A549 (cell line): Measurements from ENCODE around the gene FBXW9. TPM values are rescaled to one million over a fixed set of nuclear protein-coding genes. Genes with fewer than 3 reads are reported as not detected.

Experiments
- ATAC-seq, 2 experiments: fragments of 200-7000 bp in 1 of 2; fragments of >200 bp in 1 of 2; cut with Nextera tagmentation in 1 of 2; cut with Tn5 transposase in 1 of 2; 3 replicates each; pipeline versions ENCODE4 v1.8.0 to v1.9.1; 2018 to 2020; ENCODE audit warnings: mild to moderate bottlenecking in 1 of 2, moderate library complexity in 1 of 2
- CTCF ChIA-PET: fragments of 300-600 bp; sonication (Branson Sonifier 250); formaldehyde crosslinking; extraction: SDS; loops from one replicate; lab custom pipeline; 2021; ENCODE audit warnings: antibody characterized with exemption, inconsistent platforms; lab: Yijun Ruan, JAX
- POLR2A ChIA-PET: fragments of 350-600 bp; formaldehyde crosslinking; extraction: SDS; loops from one replicate; lab custom pipeline; 2021; ENCODE audit warnings: antibody characterized with exemption, inconsistent platforms; lab: Yijun Ruan, JAX
- DNase-seq, 2 experiments: peaks; one replicate each; pipeline versions ENCODE4 v3.0.0 to v3.0.0-alpha.2; 2011 to 2016; ENCODE audit warnings: low read depth in 1 of 2, low spot score in 1 of 2
- FAIRE-seq: peaks from 2 replicates; lab custom pipeline; 2011; peaks lifted over from hg19 to GRCh38; lab: Jason Lieb, UNC
- H3K27ac ChIP-seq, 2 experiments: fragments of >200 bp; sonication (Bioruptor Twin); formaldehyde crosslinking; 3 replicates each; pipeline ENCODE4 v1.5.1; 2016 to 2017
- H3K4me1 ChIP-seq: fragments of >200 bp; sonication (Bioruptor Twin); formaldehyde crosslinking; 3 replicates; pipeline ENCODE4 v1.6.1; 2016
- H3K4me2 ChIP-seq: fragments of >200 bp; sonication (Bioruptor Twin); formaldehyde crosslinking; 3 replicates; pipeline ENCODE4 v1.6.1; 2016
- H3K4me3 ChIP-seq: fragments of >200 bp; sonication (Bioruptor Twin); formaldehyde crosslinking; 3 replicates; pipeline ENCODE4 v1.5.1; 2016
- H3K9me3 ChIP-seq: fragments of >200 bp; sonication (Bioruptor Twin); formaldehyde crosslinking; 3 replicates; pipeline ENCODE4 v1.6.1; 2016
- ATOH8 ChIP-seq: fragments of 250-450 bp; sonication (Bioruptor Pico); IDR thresholded peaks from 2 replicates; pipeline ENCODE4 v1.5.0; 2020; ENCODE audit warnings: low read depth, mild to moderate bottlenecking, moderate library complexity
- CBX2 ChIP-seq: fragments of 200-600 bp; sonication (generic); IDR thresholded peaks from 2 replicates; pipeline ENCODE4 v1.6.1; 2016; ENCODE audit warnings: low read depth, mild to moderate bottlenecking, borderline replicate concordance
- CBX8 ChIP-seq: fragments of 200-600 bp; sonication (generic); IDR thresholded peaks from 2 replicates; pipeline ENCODE4 v1.6.1; 2016
- CHD2 ChIP-seq: fragments of 150-350 bp; IDR thresholded peaks from 2 replicates; pipeline ENCODE4 v1.6.1; 2014; ENCODE audit warnings: low read length; ENCODE audit not compliant: partially characterized antibody
- EHMT2 ChIP-seq: fragments of 200-600 bp; sonication (generic); IDR thresholded peaks from 2 replicates; pipeline ENCODE4 v1.6.1; 2016; ENCODE audit warnings: antibody characterized with exemption, low read depth, mild to moderate bottlenecking, moderate library complexity
- FOSL2 ChIP-seq, 2 experiments: fragments of 450-650 bp in 1 of 2; fragments of >200 bp in 1 of 2; sonication (Bioruptor Twin) in 1 of 2; formaldehyde crosslinking; IDR thresholded peaks; 2 replicates each; pipeline versions ENCODE4 v1.5.0 to v1.6.1; 2016 to 2020; ENCODE audit warnings: mild to moderate bottlenecking in 1 of 2, moderate library complexity in 1 of 2
- FOXS1 ChIP-seq: fragments of 250-450 bp; sonication (Bioruptor Pico); IDR thresholded peaks from 2 replicates; pipeline ENCODE4 v1.5.0; 2020; ENCODE audit warnings: mild to moderate bottlenecking, moderate library complexity
- HDAC2 ChIP-seq: fragments of 200-600 bp; sonication (generic); IDR thresholded peaks from 2 replicates; pipeline ENCODE4 v1.6.1; 2016
- HES2 ChIP-seq: fragments of >200 bp; sonication (Bioruptor Twin); formaldehyde crosslinking; IDR thresholded peaks from 2 replicates; pipeline ENCODE4 v1.6.1; 2016
- HMGXB4 ChIP-seq: fragments of 250-450 bp; sonication (Bioruptor Pico); IDR thresholded peaks from 2 replicates; pipeline ENCODE4 v1.5.0; 2021; ENCODE audit warnings: mild to moderate bottlenecking, moderate library complexity, borderline replicate concordance
- JUN ChIP-seq, 2 experiments: fragments of >200 bp; sonication (Bioruptor Twin); formaldehyde crosslinking; IDR thresholded peaks; 2 replicates in 1 of 2; 3 replicates in 1 of 2; pipeline ENCODE4 v1.6.1; 2016 to 2017
- KDM5A ChIP-seq: fragments of 200-600 bp; sonication (generic); IDR thresholded peaks from 2 replicates; pipeline ENCODE4 v1.6.1; 2016; ENCODE audit warnings: antibody characterized with exemption, mild to moderate bottlenecking
- MAX ChIP-seq: IDR thresholded peaks from 2 replicates; pipeline ENCODE4 v1.6.1; 2012
- MAZ ChIP-seq: fragments of 150-350 bp; IDR thresholded peaks from 2 replicates; pipeline ENCODE4 v1.6.1; 2014; ENCODE audit warnings: antibody characterized with exemption, low read depth, low read length, borderline replicate concordance
- MYC ChIP-seq: IDR thresholded peaks from 2 replicates; pipeline ENCODE4 v1.6.1; 2012; ENCODE audit warnings: mild to moderate bottlenecking, inconsistent platforms, low read length, improper control_type of control experiment, borderline replicate concordance
- NFE2L2 ChIP-seq: fragments of 150-350 bp; conservative IDR thresholded peaks from 2 replicates; pipeline ENCODE4 v1.6.1; 2014; ENCODE audit warnings: low read length
- POLR2AphosphoS2 ChIP-seq: conservative IDR thresholded peaks from 2 replicates; pipeline ENCODE4 v1.6.1; 2012; ENCODE audit warnings: low read length, improper control_type of control experiment, inconsistent platforms
- RAD21 ChIP-seq, 2 experiments: fragments of >200 bp in 1 of 2; sonication (Bioruptor Twin) in 1 of 2; formaldehyde crosslinking in 1 of 2; IDR thresholded peaks in 1 of 2; conservative IDR thresholded peaks in 1 of 2; 2 replicates in 1 of 2; 3 replicates in 1 of 2; pipeline ENCODE4 v1.6.1; 2012 to 2018; ENCODE audit warnings: inconsistent platforms in 1 of 2
- SMC3 ChIP-seq: fragments of >200 bp; sonication (Bioruptor Twin); formaldehyde crosslinking; IDR thresholded peaks from 3 replicates; pipeline ENCODE4 v1.6.1; 2018; ENCODE audit warnings: inconsistent platforms
- TFCP2L1 ChIP-seq: fragments of 250-450 bp; sonication (Bioruptor Pico); IDR thresholded peaks from 2 replicates; pipeline ENCODE4 v1.5.0; 2021; ENCODE audit warnings: mild to moderate bottlenecking
- USF2 ChIP-seq: fragments of 450-650 bp; IDR thresholded peaks from 2 replicates; pipeline ENCODE4 v1.6.1; 2014; ENCODE audit warnings: antibody characterized with exemption
- ZSCAN20 ChIP-seq: fragments of 250-450 bp; sonication (Bioruptor Pico); IDR thresholded peaks from 2 replicates; pipeline ENCODE4 v1.8.0; 2022; ENCODE audit warnings: mild to moderate bottlenecking, moderate library complexity
- WGBS: methylation state at CpG from one replicate; pipeline ENCODE4 v1.1.6; 2017; ENCODE audit errors: missing lambda C conversion rate; 5-methylcytosine and 5-hydroxymethylcytosine counted together
- polyA plus RNA-seq, 4 experiments: library from polyadenylated mRNA; depleted of rRNA in 3 of 4; stranded (reverse); fragments of >200 nt; fragmentation: RNase III in 1 of 4; extraction: RNeasy Plus Mini Kit Qiagen cat#74134 plus additional on column Dnase treatment in 1 of 4; gene quantifications; 2 replicates in 3 of 4; 3 replicates in 1 of 4; pipeline ENCODE4 v1.2.3, GENCODE V29; 2011 to 2017

Gene FBXW9
- polyA plus RNA-seq, 2 of the 4 experiments (the other 2 are of a cell fraction): 5.7 to 8.0 TPM

- FAIRE-seq: no peak
- no peak for ATAC-seq
- Histone ChIP-seq H3K4me1 (peaks cover 18% of the 10 kb centered on the region; the same call in 2 of the 3 replicates), H3K4me2 (no peak overlapping the region), H3K27ac (no peak overlapping the region), H3K4me3 (no peak overlapping the region), H3K9me3 (no peaks in the 10 kb centered on the region)
- 95% methylated on average over 24 of the region's 24 CpGs for WGBS
- TF ChIP-seq NFE2L2 (no peak), TFCP2L1 (no peak), JUN (IDR thresholded peaks at IDR 0.05) (no peak), MAZ (no peak), POLR2AphosphoS2 (no peak), HES2 (no peak), KDM5A (no peak), ZSCAN20 (CRISPR knock-in tag) (no peak), USF2 (no peak), ATOH8 (CRISPR knock-in tag) (no peak), RAD21 (conservative IDR thresholded peaks at IDR 0.05 in 1 of 2, IDR thresholded peaks at IDR 0.05 in 1 of 2) (no peak)
- no peak for DNase-seq
- POLR2A ChIA-PET: no interaction called here
- CTCF ChIA-PET: interaction anchor here (1.1 to 38.2 kb wide), 3 partner anchors 38 to 65 kb away, joined by 3 to 725 read pairs (median 14); partner anchors contain the start of gene HOOK2
Measured at GRCh38 chr19:12731337-12731736, 34.9 kb upstream of the FBXW9 start.

GRCh38 chr19:12730064-12730463 is 33.6 kb upstream of the FBXW9 start:
- TF ChIP-seq HDAC2 (no peak), MYC (no peak)
- ATAC-seq: no peak
- no peak for DNase-seq
- FAIRE-seq: no peak
- peaks cover 15% of the 10 kb centered on the region; the same call in 2 of the 3 replicates for H3K4me1 ChIP-seq
- ChIA-PET POLR2A (no interaction called here), CTCF (interaction anchor here (3.2 to 38.2 kb wide), 2 partner anchors 39 to 66 kb away, joined by 14 to 725 read pairs; partner anchors contain the start of gene HOOK2)
- no peak overlapping the region for H3K4me2 ChIP-seq
- H3K27ac ChIP-seq: no peak overlapping the region
- H3K9me3 ChIP-seq: no peaks in the 10 kb centered on the region
- 81% methylated on average over 2 of the region's 3 CpGs for WGBS
- H3K4me3 ChIP-seq: no peak overlapping the region

GRCh38 chr19:12727745-12728433 is 31.5 kb upstream of the FBXW9 start:
- Histone ChIP-seq H3K4me1 (peaks cover 10% of the 10 kb centered on the region; the same call in 2 of the 3 replicates), H3K4me3 (no peak overlapping the region), H3K9me3 (no peaks in the 10 kb centered on the region), H3K27ac (no peak overlapping the region), H3K4me2 (no peak overlapping the region)
- ATAC-seq (no peak), FAIRE-seq (no peak), DNase-seq (no peak)
- TF ChIP-seq SMC3: no peak
- TF ChIP-seq POLR2AphosphoS2: no peak
- no peak for TF ChIP-seq HMGXB4 (CRISPR knock-in tag)
- no peak for TF ChIP-seq HES2
- no peak for TF ChIP-seq FOSL2 (IDR thresholded peaks at IDR 0.05)
- TF ChIP-seq FOSL2 (CRISPR knock-in tag; IDR thresholded peaks at IDR 0.05): no peak
- no peak for TF ChIP-seq EHMT2
- no peak for TF ChIP-seq MAX
- TF ChIP-seq CBX8: no peak
- no peak for TF ChIP-seq FOXS1 (CRISPR knock-in tag)
- TF ChIP-seq CBX2: no peak
- no peak for TF ChIP-seq CHD2
- POLR2A ChIA-PET: interaction anchor here (0.5 kb wide), 1 partner anchor 67 kb away, joined by 4 read pairs; no protein-coding TSS in a partner anchor
- CTCF ChIA-PET: interaction anchor here (1.3 to 1.6 kb wide), 3 partner anchors 29 to 69 kb away, joined by 3 to 4 read pairs (median 3); no protein-coding TSS in a partner anchor
- WGBS: 95% methylated on average over 7 of the region's 9 CpGs
